GM18526 (cell line): Measurements from ENCODE around the gene MPO.

Experiments
- POLR2A ChIP-seq: IDR thresholded peaks from 3 replicates; pipeline ENCODE4 v1.6.1; 2011; ENCODE audit not compliant: insufficient read length; ENCODE audit errors: extremely low read depth

The MPO gene

GRCh38 chr17:58322581-58323185 is 41.9 kb upstream of the MPO start:
- no peak for TF ChIP-seq POLR2A

DNA sequence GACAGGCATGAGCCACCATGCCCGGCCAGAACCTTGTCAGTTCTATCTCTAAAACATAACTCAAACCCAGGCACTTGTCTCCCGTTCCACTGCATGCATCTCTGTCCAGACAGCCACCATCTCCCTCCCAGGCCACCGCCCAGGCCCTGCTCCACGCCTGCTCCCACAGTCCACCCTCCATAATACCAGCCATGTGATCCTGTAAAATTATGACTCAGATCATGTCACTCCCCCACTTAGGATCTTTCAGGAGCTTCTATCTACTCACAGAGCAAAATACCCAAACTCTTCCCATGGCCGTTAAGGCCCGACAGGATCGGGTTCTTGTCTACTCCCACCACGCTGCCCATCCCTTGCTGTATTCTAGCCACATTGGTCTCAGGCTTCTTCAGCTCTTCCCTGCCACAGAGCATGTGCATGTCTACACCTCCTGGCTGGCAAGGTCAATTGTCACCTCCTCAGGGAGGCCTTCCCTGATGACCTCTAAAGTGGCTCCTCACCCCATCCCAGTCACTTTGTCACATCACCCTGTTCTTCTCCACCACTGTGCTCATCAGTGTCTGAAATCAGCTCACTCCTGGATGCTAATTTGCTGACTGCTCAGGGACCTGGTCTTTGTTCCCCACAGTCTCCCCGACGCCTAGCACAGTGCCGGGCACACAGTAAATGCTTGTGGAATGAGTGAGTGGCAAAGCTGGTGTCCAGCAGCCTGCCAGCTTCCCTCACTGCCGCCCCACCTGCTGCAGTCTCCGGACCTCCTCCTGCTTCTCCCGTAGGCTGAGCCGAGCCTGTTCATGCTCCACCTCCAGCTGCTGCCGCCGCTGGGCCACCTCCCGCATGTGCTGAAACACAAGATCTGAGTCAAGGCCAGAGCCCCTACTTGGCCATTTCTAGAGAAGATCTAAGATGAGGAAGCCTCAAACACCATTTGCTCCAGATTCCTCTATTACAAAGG is 41.1 kb upstream of the MPO start:
- TF ChIP-seq POLR2A: no peak

- TF ChIP-seq POLR2A: no peak
These were observed 40.0 kb upstream of the MPO start for GRCh38 chr17:58320570-58321323.

GRCh38 chr17:58320163-58320558 is 39.4 kb upstream of the MPO start:
- TF ChIP-seq POLR2A: no peak

DNA sequence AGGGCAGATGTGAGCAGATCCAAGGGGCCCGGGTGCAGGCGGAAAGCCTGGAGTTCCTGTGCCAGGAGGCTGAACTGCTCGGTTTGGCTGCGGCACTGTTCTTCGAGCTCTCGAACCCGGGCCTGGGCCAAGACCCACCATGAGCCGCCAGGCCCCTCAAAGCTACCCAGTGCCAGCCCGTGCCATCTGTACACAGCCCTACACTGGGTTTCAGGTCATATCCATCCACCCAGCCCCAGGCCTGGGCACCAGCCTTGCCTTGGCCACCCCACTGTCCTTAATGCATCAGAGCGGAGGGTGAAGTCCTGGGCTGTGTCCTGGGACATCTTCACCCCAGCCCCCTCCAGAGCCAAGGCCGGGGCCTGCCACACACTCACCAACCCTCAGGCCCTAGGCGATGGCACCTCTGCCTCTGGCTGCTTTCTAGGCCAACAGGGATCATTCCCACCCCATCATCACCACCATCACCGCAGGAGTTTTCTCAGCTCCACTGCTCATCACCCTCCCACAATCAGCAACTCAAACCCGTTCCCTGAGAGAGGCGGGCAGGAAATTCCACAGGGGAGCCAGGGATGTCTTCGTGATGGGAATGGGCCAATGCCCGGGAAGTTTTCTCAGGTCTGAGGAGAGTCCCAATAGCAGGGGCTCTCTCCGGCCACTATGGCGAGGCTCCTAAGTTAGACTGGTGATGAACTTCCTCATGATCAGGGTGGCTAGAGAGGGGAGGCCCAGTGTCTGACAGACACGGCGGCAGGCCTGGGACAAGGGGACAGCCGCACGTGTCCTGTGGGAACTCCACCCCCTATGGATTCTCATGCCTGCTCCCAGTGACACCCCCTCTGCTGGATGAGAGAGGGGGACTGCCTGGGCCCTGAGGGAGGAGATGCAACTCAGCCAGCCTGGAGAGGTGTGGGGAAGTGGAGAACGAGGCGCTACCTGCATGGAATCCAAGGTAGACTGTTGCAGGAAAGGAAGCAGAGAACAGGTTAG is 38.7 kb upstream of the MPO start:
- TF ChIP-seq POLR2A: no peak

DNA sequence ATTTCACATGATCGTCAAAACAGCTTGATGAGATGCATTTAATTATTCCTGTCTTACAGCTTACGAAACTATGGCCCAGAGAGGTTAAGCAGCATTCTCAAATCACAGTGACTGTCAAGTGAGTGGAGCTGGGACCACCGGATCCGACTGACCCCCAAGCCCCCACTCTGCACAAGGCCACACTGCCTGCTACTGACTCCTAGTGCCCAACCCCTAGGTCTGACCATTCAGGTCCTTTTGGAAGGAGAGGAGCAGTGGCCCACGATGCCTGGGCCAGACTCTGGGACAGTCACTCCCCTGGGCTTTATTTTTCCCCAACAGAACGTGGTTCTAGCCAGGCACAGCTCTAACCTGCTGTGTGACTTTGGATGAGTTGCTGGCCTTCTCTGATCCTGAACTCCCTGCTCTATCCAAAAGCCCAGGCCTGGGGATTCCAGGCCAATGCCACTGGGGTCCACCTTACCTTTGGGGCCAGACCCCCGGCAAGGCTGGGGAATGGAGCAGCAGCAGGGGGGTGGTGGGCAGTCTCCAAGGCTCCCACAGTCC is 38.0 kb upstream of the MPO start:
- TF ChIP-seq POLR2A: no peak

- no peak for TF ChIP-seq POLR2A
These were observed 37.3 kb upstream of the MPO start for GRCh38 chr17:58318065-58318481.

DNA sequence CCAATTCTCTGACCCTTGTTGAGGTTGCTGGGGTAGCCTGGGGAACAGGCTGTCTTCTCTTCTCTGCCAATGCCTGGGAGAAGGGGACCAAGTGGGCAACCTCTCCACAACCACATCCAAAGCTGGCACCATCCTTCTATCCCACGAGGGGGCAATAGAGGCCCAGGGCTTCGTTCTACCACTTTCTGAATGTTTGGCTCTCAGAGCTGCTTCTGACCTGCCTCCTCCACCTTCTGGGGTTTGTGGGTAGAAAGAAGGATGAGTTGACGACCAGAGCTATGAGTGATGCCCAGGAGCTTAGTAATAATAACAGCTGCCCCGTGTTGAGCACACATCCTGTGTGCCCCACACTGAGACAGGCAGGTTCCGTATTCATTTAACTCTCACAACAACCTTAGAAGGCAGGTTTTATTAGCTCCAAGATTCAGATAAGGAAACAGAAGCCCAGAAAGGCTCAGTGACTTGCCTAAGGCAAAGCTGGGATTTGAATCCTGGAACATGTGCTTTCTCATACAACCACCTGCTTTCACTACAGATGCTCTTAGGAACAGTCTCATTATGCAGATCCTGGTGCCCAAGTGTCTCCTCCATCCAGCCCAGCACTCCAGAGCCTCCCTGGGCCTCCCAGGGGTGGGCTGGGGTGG is 36.8 kb upstream of the MPO start:
- no peak for TF ChIP-seq POLR2A

DNA sequence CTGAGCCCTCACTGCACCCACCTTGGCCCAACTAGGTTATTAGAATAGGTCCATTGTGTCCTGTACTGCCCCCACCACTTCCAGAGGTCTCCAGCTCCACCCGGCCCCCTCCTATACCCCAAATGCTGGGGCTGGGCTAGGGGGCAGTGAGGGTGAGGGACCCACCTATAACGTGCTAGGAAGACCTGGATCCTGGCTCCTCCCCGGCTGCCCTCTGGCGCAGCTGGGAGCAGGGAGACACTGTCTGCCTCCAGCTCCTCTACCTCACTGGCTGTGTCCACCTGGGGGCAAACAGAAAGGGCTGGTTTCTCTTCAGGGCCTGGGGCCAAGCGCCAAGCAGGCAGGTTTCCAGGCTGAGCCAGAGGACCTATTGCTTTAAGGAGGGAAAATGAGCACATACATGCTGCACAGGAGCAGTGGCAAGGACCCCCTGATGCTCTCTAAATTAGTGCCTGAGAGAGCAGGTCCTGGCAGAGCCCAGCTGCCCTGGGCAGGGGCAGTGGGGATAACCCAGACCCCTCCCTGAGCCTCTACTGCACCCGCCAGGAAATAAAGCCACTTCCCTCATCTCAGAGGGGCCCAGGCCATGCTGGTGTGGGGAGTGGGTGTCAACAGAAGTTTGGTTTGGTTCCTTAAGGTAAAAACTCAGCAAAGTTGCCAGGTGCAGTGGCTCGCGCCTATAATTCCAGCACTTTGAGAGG is 35.7 kb upstream of the MPO start:
- no peak for TF ChIP-seq POLR2A

DNA sequence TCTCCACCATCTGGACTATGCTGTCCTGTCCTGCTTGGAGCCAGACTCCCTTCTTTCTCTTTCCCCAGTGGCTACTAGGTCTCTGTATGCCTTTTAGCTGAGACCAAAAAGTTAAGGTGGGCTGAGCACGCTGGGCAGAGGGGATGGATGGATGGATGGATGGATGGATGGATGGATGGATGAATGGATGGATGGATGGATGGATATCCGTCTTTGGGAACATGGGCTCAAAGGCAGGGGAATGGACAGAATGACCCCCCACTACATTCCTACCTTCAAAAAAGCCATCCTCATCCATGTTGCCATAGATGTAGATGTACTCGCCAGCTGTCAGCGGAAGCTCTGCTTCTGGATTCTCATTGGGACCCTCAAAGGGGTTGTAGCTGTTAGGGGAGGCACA is 35.0 kb upstream of the MPO start:
- TF ChIP-seq POLR2A: no peak

DNA sequence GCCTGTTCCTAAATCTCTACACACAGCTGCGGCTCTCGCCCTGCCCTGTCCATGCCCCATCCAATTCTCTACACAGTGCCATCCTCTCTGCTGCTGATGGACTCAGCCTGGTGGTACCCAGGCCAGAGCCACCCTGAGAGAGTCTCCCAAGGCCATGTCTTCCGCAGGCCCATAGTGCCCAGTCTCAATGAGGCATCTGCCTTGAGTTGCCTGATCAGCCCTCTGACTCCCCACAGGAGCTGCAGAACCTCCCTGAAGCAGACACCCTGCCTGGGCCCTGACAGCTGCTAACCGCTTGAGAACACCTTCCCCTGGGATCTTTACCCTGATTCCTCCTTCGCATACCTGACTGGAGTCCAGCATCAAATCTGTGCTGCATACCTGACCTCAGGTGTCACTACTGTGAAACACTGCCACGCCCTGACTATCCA is 34.6 kb upstream of the MPO start:
- no peak for TF ChIP-seq POLR2A

DNA sequence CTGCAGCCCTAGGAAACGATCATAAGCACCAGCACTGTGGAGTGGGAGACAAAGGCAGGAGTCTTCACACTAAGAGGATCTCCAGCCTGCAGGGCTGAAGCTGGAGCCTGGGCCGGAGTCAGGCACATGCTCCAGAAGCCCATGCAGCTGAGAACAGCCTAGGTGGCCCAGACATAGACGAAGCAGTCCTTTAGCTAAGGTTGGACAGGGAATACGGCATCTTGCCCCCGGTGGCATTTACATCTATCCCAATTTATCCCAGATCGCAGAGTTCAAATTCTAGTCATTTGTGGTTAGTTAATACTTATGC is 33.9 kb upstream of the MPO start:
- no peak for TF ChIP-seq POLR2A
